Measurements from ENCODE around the gene ZNF778. TPM values are rescaled to one million over a fixed set of nuclear protein-coding genes. Genes with fewer than 3 reads are reported as not detected.
"Not testable (repeated sequence)": the region's sequence is repeated elsewhere in the genome, so short reads cannot be mapped to it uniquely, and the experiment has no call there.

The ZNF778 gene
- total RNA-seq, 2 donors from 2014 or later = 17.1 to 27.2 TPM

GRCh38 chr16:89266521-89267134 lies 49.1 kb downstream of the ZNF778 start:
- H3K27ac ChIP-seq = no peak overlapping the region
- no peak overlapping the region for H3K4me3 ChIP-seq
- H3K27me3 ChIP-seq (replicated peaks; ENCODE audit: insufficient read depth) = no peaks in the 10 kb centered on the region
- ATAC-seq (ENCODE audit: insufficient number of reproducible peaks, low FRiP score, low read depth) (no peak), DNase-seq (ENCODE audit: low spot score) (no peak)
- H3K4me1 ChIP-seq (ENCODE audit: control insufficient read depth in 1 of 2, low read depth in 2 of 2) = no peaks in the 10 kb centered on the region
- H3K36me3 ChIP-seq = peaks cover 38% of the 10 kb centered on the region
- peaks cover 3% of the 10 kb centered on the region for H3K9me3 ChIP-seq
- no peak for TF ChIP-seq CTCF (IDR thresholded peaks at IDR 0.05)

- ATAC-seq (ENCODE audit: insufficient number of reproducible peaks, low FRiP score, low read depth); H3K4me3 ChIP-seq; H3K27me3 ChIP-seq (replicated peaks; ENCODE audit: insufficient read depth); H3K4me1 ChIP-seq (ENCODE audit: control insufficient read depth in 1 of 2, low read depth in 2 of 2); H3K27ac ChIP-seq; H3K9me3 ChIP-seq; DNase-seq (ENCODE audit: low spot score): not testable (repeated sequence)
- H3K36me3 ChIP-seq = peaks cover 38% of the 10 kb centered on the region
Observed at GRCh38 chr16:89267746-89268145, 50.2 kb downstream of the ZNF778 start.

- no peak for DNase-seq (ENCODE audit: low spot score)
- Histone ChIP-seq H3K4me3 (no peak overlapping the region), H3K36me3 (peaks cover 38% of the 10 kb centered on the region), H3K27ac (no peak overlapping the region), H3K4me1 (ENCODE audit: control insufficient read depth in 1 of 2, low read depth in 2 of 2) (no peaks in the 10 kb centered on the region), H3K9me3 (no peaks in the 10 kb centered on the region), H3K27me3 (replicated peaks; ENCODE audit: insufficient read depth) (no peaks in the 10 kb centered on the region)
- TF ChIP-seq CTCF (IDR thresholded peaks at IDR 0.05) = no peak
- no peak for ATAC-seq (ENCODE audit: insufficient number of reproducible peaks, low FRiP score, low read depth)
Observed at GRCh38 chr16:89268585-89268984, 51.1 kb downstream of the ZNF778 start.

- Histone ChIP-seq H3K4me3 (no peak overlapping the region), H3K4me1 (ENCODE audit: control insufficient read depth in 1 of 2, low read depth in 2 of 2) (no peaks in the 10 kb centered on the region), H3K27ac (no peak overlapping the region), H3K9me3 (no peaks in the 10 kb centered on the region), H3K36me3 (peaks cover 40% of the 10 kb centered on the region), H3K27me3 (replicated peaks; ENCODE audit: insufficient read depth) (no peaks in the 10 kb centered on the region)
- DNase-seq (ENCODE audit: low spot score) (no peak), ATAC-seq (ENCODE audit: insufficient number of reproducible peaks, low FRiP score, low read depth) (no peak)
- no peak for TF ChIP-seq CTCF (IDR thresholded peaks at IDR 0.05)
Observed at GRCh38 chr16:89268987-89269735, 51.7 kb downstream of the ZNF778 start.

GRCh38 chr16:89269805-89270665 lies 52.5 kb downstream of the ZNF778 start:
- Histone ChIP-seq H3K4me1 (ENCODE audit: control insufficient read depth in 1 of 2, low read depth in 2 of 2) (no peaks in the 10 kb centered on the region), H3K9me3 (no peaks in the 10 kb centered on the region), H3K4me3 (no peak overlapping the region), H3K27me3 (replicated peaks; ENCODE audit: insufficient read depth) (no peaks in the 10 kb centered on the region), H3K27ac (no peak overlapping the region), H3K36me3 (peaks cover 48% of the 10 kb centered on the region)
- ATAC-seq (ENCODE audit: insufficient number of reproducible peaks, low FRiP score, low read depth) (no peak), DNase-seq (ENCODE audit: low spot score) (no peak)
- no peak for TF ChIP-seq CTCF (IDR thresholded peaks at IDR 0.05)
